Ammon's horn (tissue), 1 donor: ENCODE data around the gene FKBP1C.
"Not testable (repeated sequence)": the region's sequence is repeated elsewhere in the genome, so short reads cannot be mapped to it uniquely, and the experiment has no call there.

Experiments used
- DNase-seq: peaks from one replicate; pipeline ENCODE4 v3.0.0-alpha.2; 2016; ENCODE audit warnings: low spot score

FKBP1C gene

GRCh38 chr6:63211343-63211742, at the start of gene FKBP1C:
FKBP1C (plus strand) TSS chr6:63211469.
- not testable (repeated sequence) for DNase-seq

- DNase-seq = not testable (repeated sequence)
These were observed 47.0 kb upstream of the FKBP1C start for GRCh38 chr6:63164047-63164803.

GRCh38 chr6:63174173-63174572, 37.1 kb upstream of the FKBP1C start:
- DNase-seq = no peak

GRCh38 chr6:63176181-63176580, 35.1 kb upstream of the FKBP1C start:
- DNase-seq = no peak

- no peak for DNase-seq
These were observed 30.9 kb upstream of the FKBP1C start for GRCh38 chr6:63180367-63180766.

GRCh38 chr6:63186970-63187369, 24.3 kb upstream of the FKBP1C start:
- DNase-seq = no peak

- DNase-seq = no peak
These were observed 22.4 kb upstream of the FKBP1C start for GRCh38 chr6:63188828-63189227.

- no peak for DNase-seq
These were observed 17.9 kb upstream of the FKBP1C start for GRCh38 chr6:63193324-63193723.

GRCh38 chr6:63197741-63198140, 13.5 kb upstream of the FKBP1C start:
- no peak for DNase-seq

GRCh38 chr6:63213325-63213724, 2.1 kb downstream of the FKBP1C start:
- DNase-seq = no peak

- DNase-seq = no peak
These were observed 3.5 kb downstream of the FKBP1C start for GRCh38 chr6:63214816-63215215.

- DNase-seq = no peak
These were observed 12.9 kb downstream of the FKBP1C start for GRCh38 chr6:63224179-63224578.

GRCh38 chr6:63225987-63226386, 14.7 kb downstream of the FKBP1C start:
- not testable (repeated sequence) for DNase-seq

- not testable (repeated sequence) for DNase-seq
These were observed 16.9 kb downstream of the FKBP1C start for GRCh38 chr6:63227928-63228894.

GRCh38 chr6:63230027-63230426, 18.8 kb downstream of the FKBP1C start:
- not testable (repeated sequence) for DNase-seq

- DNase-seq = not testable (repeated sequence)
These were observed 19.2 kb downstream of the FKBP1C start for GRCh38 chr6:63230511-63230910.

GRCh38 chr6:63236398-63236817, 25.1 kb downstream of the FKBP1C start:
- DNase-seq = no peak

GRCh38 chr6:63245420-63245819, 34.2 kb downstream of the FKBP1C start:
- DNase-seq = no peak

- DNase-seq = no peak
These were observed 34.6 kb downstream of the FKBP1C start for GRCh38 chr6:63245909-63246308.

- DNase-seq = no peak
These were observed 35.3 kb downstream of the FKBP1C start for GRCh38 chr6:63246581-63246980.

- DNase-seq = no peak
These were observed 38.7 kb downstream of the FKBP1C start for GRCh38 chr6:63249875-63250482.

- no peak for DNase-seq
These were observed 47.9 kb downstream of the FKBP1C start for GRCh38 chr6:63259153-63259552.
